Measurements from ENCODE around the gene MROH8. TPM values are rescaled to one million over a fixed set of nuclear protein-coding genes. Genes with fewer than 3 reads are reported as not detected.
A peak's percentile ranks its signal among the peaks of the same experiment; 100 is the strongest.

MROH8 gene
- total RNA-seq, 4 donors from 2014 or later: 1.6 to 6.2 (median 3.2) TPM

- Histone ChIP-seq H3K9me3 (no peaks in the 10 kb centered on the region), H3K27me3 (no peaks in the 10 kb centered on the region), H3K4me1 (peaks cover 11 to 64% (median 26%) of the 10 kb centered on the region in 3 donors), H3K36me3 (peaks cover 0 to 74% of the 10 kb centered on the region in 2 donors), H3K27ac (no peak overlapping the region), H3K4me3 (no peak overlapping the region)
- no peak for ATAC-seq
- 68 to 83% methylated on average over 5 of the region's 5 CpGs for WGBS, 2 donors (ENCODE audit: low coverage in 1 of 2)
- TF ChIP-seq CTCF (IDR thresholded peaks at IDR 0.05) (no peak), POLR2A (IDR thresholded peaks at IDR 0.05) (no peak), POLR2AphosphoS5 (IDR thresholded peaks at IDR 0.05) (no peak), EP300 (IDR thresholded peaks at IDR 0.05) (no peak)
These were observed 45.8 kb upstream of the MROH8 start for GRCh38 chr20:37225146-37225545.

- Histone ChIP-seq H3K27ac (peak overlapping the region in 2 of 4 donors; percentile 2 to 4), H3K36me3 (peaks cover 0 to 66% of the 10 kb centered on the region in 2 donors)
- peak; percentile 48 for ATAC-seq
These were observed 43.7 kb upstream of the MROH8 start for GRCh38 chr20:37223053-37223452.

GRCh38 chr20:37222086-37222485, 42.7 kb upstream of the MROH8 start:
- H3K4me1 ChIP-seq: peaks cover 7 to 49% (median 13%) of the 10 kb centered on the region in 3 donors
- no peaks in the 10 kb centered on the region for H3K9me3 ChIP-seq
- ATAC-seq: no peak
- WGBS, 2 donors (ENCODE audit: low coverage in 1 of 2): 90 to 100% methylated on average over 3 to 4 of the region's 4 CpGs
- no peak overlapping the region for H3K4me3 ChIP-seq
- H3K27me3 ChIP-seq: no peaks in the 10 kb centered on the region
- H3K36me3 ChIP-seq: peaks cover 0 to 66% of the 10 kb centered on the region in 2 donors
- peak overlapping the region in 3 of 4 donors; percentile 63 to 68 (median 66) for H3K27ac ChIP-seq
- TF ChIP-seq CTCF (IDR thresholded peaks at IDR 0.05) (no peak), POLR2A (IDR thresholded peaks at IDR 0.05) (no peak), EP300 (IDR thresholded peaks at IDR 0.05) (no peak), POLR2AphosphoS5 (IDR thresholded peaks at IDR 0.05) (no peak)

More at GRCh38 chr20:37223053-37223452, 43.7 kb upstream of the MROH8 start:
- TF ChIP-seq POLR2AphosphoS5 (IDR thresholded peaks at IDR 0.05) (no peak), EP300 (IDR thresholded peaks at IDR 0.05) (no peak), CTCF (IDR thresholded peaks at IDR 0.05) (no peak), POLR2A (IDR thresholded peaks at IDR 0.05) (no peak)
- no peaks in the 10 kb centered on the region for H3K27me3 ChIP-seq
- no peak overlapping the region for H3K4me3 ChIP-seq
- H3K9me3 ChIP-seq: no peaks in the 10 kb centered on the region
- H3K4me1 ChIP-seq: peaks cover 12 to 58% (median 23%) of the 10 kb centered on the region in 3 donors

GRCh38 chr20:37220731-37221130, 41.4 kb upstream of the MROH8 start:
- TF ChIP-seq EP300 (IDR thresholded peaks at IDR 0.05) (no peak), POLR2A (IDR thresholded peaks at IDR 0.05) (no peak), POLR2AphosphoS5 (IDR thresholded peaks at IDR 0.05) (peak; percentile 6), CTCF (IDR thresholded peaks at IDR 0.05) (no peak)
- peaks cover 0 to 66% of the 10 kb centered on the region in 2 donors for H3K36me3 ChIP-seq
- peak; percentile 25 for ATAC-seq
- H3K4me3 ChIP-seq: no peak overlapping the region
- WGBS, 2 donors (ENCODE audit: low coverage in 1 of 2): 14 to 26% methylated on average over 3 of the region's 3 CpGs
- H3K27me3 ChIP-seq: no peaks in the 10 kb centered on the region
- peaks cover 7 to 35% (median 8%) of the 10 kb centered on the region in 3 donors for H3K4me1 ChIP-seq
- H3K27ac ChIP-seq: peak overlapping the region; percentile 48 to 68 (median 64)
- no peaks in the 10 kb centered on the region for H3K9me3 ChIP-seq

Measured in gastroesophageal sphincter (tissue), 4 donors.